NCI-H69 (cell line): ENCODE results near the gene ATP2A2.
"Not testable (repeated sequence)": the region's sequence is repeated elsewhere in the genome, so short reads cannot be mapped to it uniquely, and the experiment has no call there.

Experiments used
- DNase-seq: peaks from one replicate; lab custom pipeline; 2025; lab: John Stamatoyannopoulos, UW

ATP2A2 gene

DNA sequence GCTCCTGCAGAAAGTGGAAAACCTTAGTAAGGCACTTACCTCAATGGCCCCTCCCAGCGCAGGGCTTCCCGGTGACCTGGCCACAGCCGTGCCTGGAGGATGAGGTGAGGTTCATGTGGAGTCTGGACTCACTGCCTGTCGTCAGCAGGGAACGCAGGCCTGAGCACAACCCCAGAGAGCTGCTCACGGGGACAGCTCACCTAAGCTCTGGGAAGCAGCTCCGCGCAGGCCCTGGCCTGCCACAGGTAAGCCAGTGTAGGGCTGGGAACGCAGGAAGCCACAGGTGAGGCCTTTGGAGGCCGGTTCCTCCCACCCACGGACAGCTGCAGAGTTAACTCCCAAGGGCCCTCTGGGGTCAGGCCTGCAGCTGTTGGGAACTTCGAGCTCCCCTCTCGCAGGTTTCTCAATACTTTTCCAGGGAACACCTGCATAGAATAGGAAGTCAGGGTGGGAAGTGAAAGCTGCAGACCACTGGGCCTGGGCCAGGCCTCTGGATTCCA is 89.7 kb downstream of the ATP2A2 start:
- DNase-seq, result peak; percentile 23

DNA sequence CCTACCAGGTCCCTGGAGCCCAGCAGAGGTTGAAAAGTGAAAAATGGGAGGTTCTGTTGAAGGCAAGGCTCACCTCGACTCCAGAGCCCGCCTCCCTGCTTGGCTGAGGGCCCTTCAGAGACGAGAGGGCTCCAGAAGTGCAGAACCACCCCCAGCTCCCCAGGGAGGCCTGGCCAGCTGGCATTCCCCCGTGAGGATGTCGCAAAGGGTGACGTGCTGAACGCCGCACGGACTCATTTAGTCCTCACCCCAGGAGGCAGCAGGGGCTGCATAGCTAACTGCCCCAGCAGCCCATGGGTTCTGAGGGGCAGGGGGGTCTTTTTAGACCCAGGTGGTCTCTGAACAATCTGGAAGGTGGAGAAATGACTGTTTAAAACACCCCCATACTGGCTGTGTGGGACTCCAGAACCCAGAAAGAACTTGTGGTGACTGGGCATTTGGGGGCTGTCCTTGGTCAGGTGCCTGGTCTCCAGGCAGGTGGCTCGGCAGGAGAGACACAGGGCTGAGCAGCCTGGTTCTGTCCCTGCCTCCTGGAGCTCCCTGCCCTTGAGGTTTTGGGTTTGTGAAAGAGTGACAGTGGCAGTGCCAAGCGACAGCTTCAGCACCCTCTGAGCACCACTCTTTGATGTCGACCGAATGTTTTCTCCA is 90.5 kb downstream of the ATP2A2 start:
- peak; percentile 53 for DNase-seq

DNA sequence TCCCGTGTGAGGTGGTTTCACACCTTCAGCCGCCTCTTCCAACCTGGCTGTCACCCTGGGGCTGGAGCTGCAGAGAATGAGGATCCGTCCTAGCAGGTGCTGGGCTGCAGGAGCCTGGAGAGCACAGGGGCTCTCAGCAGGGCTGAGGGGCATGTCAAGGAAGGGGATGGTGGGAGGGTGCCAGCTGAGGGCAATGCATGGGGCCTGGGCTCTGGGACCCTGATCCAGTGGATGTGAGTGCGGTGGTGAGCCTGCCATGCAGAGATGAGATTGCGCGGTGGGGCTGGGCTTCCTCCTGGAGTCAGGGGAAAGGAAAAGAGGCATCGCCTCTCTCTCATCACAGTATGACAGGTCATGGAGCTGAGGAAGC is 91.0 kb downstream of the ATP2A2 start:
- no peak for DNase-seq

DNA sequence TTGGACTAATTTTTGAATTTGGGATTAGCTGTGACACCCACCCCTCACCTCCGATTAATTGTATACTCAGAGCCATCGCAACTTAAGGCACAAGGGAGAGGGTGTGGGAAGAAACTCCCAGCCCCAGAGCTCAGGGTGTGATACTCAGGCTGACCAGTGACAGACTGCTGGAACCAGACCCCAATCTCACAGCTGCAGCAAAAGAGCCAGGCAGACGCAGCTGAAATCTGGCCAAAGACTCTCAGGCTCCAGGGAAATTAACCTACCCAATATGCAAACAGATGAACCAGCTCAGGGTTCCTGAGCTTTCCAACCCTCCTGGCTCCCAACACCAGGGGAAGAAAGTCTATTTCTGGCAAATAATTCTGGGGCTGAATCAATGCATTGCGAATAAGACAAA is 92.0 kb downstream of the ATP2A2 start:
- no peak for DNase-seq

DNA sequence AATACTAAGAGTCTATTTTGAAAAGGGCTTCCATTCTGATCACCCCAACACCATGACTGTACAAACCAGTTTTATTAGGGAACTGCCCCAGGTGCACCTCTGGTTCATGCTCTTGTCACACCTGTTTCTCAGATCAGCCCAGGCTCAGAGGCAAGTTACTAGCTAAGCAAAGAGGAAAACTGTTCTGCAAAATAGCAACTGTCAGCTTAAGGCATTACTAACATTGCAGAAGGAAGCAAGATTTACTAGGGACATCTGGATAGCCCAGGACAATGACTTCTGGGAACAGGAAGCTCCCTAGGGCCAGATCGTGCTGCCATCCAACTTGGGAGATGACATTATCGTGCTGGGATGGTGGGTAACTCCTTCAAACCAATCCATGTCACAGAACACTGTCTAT is 92.4 kb downstream of the ATP2A2 start:
- no peak for DNase-seq

DNA sequence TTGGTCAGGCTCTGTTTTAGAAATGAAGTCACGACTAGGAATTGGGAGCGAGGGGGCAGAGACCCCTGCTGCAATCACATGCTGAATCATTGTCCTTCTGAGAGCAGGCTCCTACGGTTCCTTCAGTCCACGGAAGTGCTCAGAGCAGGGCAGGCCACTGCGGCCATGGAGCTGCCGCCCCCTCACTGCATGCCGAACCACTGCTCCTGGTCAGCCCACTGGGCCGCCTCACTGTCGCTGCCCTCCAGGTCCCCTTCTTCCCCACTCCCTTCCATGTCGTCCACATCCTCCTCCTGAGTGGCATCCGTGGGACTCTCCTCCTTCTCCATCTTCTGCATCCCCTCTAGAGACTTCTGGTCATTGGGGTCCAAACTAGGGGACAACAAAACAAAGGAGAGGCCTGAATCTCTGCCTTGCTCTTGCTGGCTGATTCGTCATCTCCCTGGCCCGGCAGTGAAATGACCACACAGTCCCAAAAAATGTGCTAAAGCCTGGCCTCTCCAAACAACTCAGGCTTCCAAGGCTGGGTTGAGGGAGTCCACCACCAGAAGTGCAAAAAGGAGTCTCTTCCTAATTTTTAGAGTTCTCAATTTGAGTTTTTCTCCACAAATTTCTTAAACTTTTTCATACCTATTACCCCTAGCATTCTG is 93.0 kb downstream of the ATP2A2 start:
- no peak for DNase-seq

DNA sequence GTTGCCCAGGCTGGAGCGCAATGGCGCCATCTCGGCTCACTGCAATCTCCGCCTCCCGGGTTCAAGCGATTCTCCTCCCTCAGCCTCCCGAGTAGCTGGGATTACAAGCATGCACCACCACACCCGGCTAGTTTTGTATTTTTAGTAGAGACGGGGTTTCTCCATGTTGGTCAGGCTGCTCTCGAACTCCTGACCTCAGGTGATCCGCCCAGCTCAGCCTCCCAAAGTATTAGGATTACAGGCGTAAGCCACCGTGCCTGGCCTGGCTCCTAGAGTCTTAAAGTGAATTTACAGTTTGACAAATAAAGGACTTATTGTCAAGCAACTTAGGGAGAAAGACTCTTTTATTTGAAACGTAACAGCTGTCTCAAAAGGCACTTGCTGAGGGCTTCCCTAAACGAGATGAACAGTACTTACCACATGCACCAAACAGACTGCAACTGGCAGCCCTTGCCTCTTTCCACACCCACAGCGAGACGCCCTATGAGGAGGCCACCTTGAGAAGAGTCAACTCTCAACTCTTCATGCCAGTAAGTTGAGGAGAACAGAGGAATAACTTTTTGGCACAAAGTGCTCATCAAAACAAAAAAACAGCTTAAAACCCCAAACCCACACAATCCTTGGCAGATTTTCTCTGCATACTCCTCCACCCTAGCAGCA is 97.2 kb downstream of the ATP2A2 start:
- DNase-seq, result not testable (repeated sequence)

DNA sequence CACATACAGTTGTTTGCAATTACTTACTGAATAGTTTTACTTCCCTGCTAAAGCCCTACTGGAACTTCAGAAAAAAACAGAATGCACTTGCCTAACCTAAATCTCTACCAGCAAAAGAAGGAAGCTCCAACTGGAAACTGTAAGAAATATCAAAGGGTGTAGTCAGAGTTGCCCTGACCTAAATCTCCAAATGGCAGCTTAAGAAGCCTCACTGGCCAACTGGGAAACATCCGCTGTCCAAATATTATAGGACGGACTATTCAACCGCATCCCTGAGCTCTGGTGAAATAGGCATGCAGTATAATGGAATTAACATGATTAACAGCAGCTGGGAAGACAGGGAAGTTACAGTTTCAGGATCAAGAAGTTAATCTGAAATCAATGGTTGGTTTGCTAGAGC is 98.2 kb downstream of the ATP2A2 start:
- DNase-seq, result no peak

DNA sequence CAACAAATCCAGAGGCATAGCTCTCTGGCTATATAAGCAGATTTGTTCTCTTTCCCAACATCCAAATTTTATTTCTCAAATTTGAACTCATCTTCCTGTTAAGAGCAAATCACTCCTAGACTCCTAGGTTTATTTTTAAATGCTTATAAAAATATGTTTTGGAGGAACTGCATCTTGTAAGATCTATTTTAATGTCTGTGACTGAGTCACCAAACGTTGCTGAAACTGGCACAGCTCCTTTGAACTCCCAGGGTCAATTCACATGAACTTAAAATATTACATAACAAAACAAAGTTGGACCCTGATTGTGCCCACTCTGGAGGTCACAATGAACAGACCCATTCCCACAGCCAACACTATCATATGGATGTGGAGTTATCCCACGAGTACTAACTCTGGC is 98.6 kb downstream of the ATP2A2 start:
- DNase-seq, result no peak

DNA sequence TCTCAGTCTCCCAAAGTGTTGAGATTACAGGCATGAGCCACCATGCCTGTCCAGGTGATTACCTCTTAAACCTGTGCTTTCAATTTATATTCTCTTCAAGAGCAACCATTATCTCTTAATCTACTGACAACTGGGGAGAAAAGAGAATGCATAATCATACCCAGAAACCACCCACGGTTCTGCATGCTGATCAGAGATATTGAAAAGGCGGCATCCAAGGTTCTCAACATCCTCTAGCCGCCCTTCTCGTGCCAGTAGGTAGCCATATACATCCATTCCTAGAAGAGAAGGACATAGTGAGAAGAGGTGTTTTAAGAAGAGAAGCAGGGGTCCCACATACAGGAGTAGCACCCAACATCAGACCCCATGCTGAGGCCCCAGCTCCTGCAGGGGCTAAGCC is 101.6 kb downstream of the ATP2A2 start:
- DNase-seq, result no peak
